ENCODE measurements around the gene NAGS. TPM values are rescaled to one million over a fixed set of nuclear protein-coding genes. Genes with fewer than 3 reads are reported as not detected.

Gene NAGS
- total RNA-seq, 1 experiment from 2014 or later, result 3.7 TPM

DNA sequence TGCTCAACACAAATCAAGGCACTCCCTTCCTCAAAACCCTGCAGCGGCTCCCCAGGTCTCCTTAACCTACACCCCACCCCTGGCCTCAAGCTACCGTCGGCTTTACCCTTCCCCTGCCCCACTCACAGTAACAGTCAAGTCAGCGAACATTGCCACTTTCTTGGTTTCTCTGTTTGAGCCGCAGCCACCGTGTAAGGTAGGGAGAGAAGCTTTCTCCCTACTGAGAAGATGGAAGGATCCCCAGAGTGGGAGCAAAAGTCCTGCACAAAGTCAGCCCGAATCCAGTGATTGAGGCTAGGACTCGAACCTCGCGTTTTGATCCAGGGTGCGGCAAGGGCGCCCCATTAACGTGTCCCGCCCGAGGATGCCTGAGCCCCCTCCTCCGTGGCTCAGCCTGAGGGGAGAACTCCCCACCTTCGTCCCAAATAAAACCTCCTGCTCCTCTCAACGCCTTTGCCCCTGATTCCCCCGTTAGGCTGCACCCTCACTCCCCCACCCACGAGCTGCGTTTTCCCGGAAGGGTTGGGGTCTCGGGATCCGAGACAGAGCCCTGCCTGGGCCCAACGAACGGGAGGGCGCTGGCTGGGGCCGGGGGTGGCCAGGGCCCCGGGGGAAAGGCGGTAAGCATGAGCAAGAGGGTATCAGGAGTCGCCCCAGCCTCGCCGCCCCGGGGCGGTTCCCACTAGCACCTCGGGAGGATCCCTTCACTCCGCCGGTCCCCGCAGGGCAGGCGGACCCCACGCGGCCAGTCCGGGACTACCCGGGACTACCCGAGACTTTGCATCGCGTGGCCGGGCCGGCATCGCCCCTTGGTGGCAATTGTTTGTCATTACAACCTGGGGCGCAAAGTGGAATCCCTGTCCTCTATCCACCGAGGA is 9.9 kb upstream of the NAGS start:
- no peaks in the 10 kb centered on the region for H3K27me3 ChIP-seq (ENCODE audit: insufficient read depth, low read length)
- H3K36me3 Mint-ChIP-seq (ENCODE audit: insufficient read depth in 1 of 3, low read depth in 3 of 3), result no peaks in the 10 kb centered on the region
- H3K4ac ChIP-seq (ENCODE audit: low read depth, low read length), result no peak overlapping the region
- no peak overlapping the region for H3K56ac ChIP-seq (ENCODE audit: insufficient read length, low read depth, low read length)
- no peak overlapping the region for H4K91ac ChIP-seq (ENCODE audit: insufficient read length, low read depth, low read length)
- H3K27me3 Mint-ChIP-seq (ENCODE audit: low read depth), result peaks cover 19% of the 10 kb centered on the region
- peak overlapping the region in 1 of 3 experiments; percentile 57; a peak in 1 of 7 replicates for H3K27ac Mint-ChIP-seq
- no peak overlapping the region for H2BK12ac ChIP-seq (ENCODE audit: insufficient read length, low read depth, low read length)
- peak overlapping the region; percentile 68 for H4K8ac ChIP-seq (replicated peaks; ENCODE audit: insufficient read length, low read depth, low read length)
- no peaks in the 10 kb centered on the region for H3K9me3 ChIP-seq (ENCODE audit: control insufficient read depth, low read depth, low read length)
- H3K4me1 ChIP-seq (ENCODE audit: insufficient read depth, low read length), result no peaks in the 10 kb centered on the region
- no peak overlapping the region for H3T11ph ChIP-seq (ENCODE audit: low read length)
- peaks cover 3 to 6% of the 10 kb centered on the region in 2 experiments; a peak in 3 of 4 replicates for H3K4me1 Mint-ChIP-seq
- H3K27ac ChIP-seq (ENCODE audit: insufficient read length, low read depth, low read length), result no peak overlapping the region
- peak overlapping the region; percentile 24 for H2AFZ ChIP-seq (ENCODE audit: low read length)
- no peak overlapping the region for H2AK5ac ChIP-seq (ENCODE audit: insufficient read length, low read length)
- H3K23ac ChIP-seq (ENCODE audit: insufficient read length, low read depth, low read length), result no peak overlapping the region
- H3K4me2 ChIP-seq (ENCODE audit: insufficient read depth, insufficient read length, low read length), result peak overlapping the region; percentile 72
- WGBS (ENCODE audit: extremely low coverage, insufficient read length, low lambda C conversion rate), result no CpG with 5 or more reads among the region's 52 CpGs
- no peak overlapping the region for H2BK120ac ChIP-seq (ENCODE audit: low read depth, low read length, poor library complexity, severe bottlenecking)
- no peaks in the 10 kb centered on the region for H3K79me1 ChIP-seq (ENCODE audit: insufficient read depth, low read depth, low read length, poor library complexity, severe bottlenecking)
- no peaks in the 10 kb centered on the region for H3K9me3 Mint-ChIP-seq
- H3K14ac ChIP-seq (ENCODE audit: insufficient read depth, low read length), result peak overlapping the region; percentile 61; the same call in 1 of the 2 replicates
- no peak overlapping the region for H3K9ac ChIP-seq (ENCODE audit: extremely low read depth, insufficient read length, low read length)
- H3K4me3 Mint-ChIP-seq, result peak overlapping the region; percentile 44 to 55; a peak in 4 of 5 replicates
- TF ChIP-seq, protein P1, sequence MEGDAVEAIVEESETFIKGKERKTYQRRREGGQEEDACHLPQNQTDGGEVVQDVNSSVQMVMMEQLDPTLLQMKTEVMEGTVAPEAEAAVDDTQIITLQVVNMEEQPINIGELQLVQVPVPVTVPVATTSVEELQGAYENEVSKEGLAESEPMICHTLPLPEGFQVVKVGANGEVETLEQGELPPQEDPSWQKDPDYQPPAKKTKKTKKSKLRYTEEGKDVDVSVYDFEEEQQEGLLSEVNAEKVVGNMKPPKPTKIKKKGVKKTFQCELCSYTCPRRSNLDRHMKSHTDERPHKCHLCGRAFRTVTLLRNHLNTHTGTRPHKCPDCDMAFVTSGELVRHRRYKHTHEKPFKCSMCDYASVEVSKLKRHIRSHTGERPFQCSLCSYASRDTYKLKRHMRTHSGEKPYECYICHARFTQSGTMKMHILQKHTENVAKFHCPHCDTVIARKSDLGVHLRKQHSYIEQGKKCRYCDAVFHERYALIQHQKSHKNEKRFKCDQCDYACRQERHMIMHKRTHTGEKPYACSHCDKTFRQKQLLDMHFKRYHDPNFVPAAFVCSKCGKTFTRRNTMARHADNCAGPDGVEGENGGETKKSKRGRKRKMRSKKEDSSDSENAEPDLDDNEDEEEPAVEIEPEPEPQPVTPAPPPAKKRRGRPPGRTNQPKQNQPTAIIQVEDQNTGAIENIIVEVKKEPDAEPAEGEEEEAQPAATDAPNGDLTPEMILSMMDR (conservative IDR thresholded peaks at IDR 0.05), result peak; percentile 95
- no peaks in the 10 kb centered on the region for H3K79me2 ChIP-seq (ENCODE audit: insufficient read depth, low read length)
- H2BK5ac ChIP-seq (ENCODE audit: insufficient read length, low read length), result no peak overlapping the region
- no peak overlapping the region for H4K5ac ChIP-seq (ENCODE audit: insufficient read length, low read depth, low read length)
- DNase-seq, result peak; percentile 86
- peaks cover 6% of the 10 kb centered on the region for H3K23me2 ChIP-seq (ENCODE audit: insufficient read length, low read depth, low read length, poor library complexity, severe bottlenecking)
- no peak overlapping the region for H2BK20ac ChIP-seq (ENCODE audit: low read depth, low read length, poor library complexity, severe bottlenecking)
- H3K18ac ChIP-seq (ENCODE audit: insufficient read length, low read depth, low read length), result peak overlapping the region; percentile 23
- no peak overlapping the region for H2BK15ac ChIP-seq (ENCODE audit: low read depth, low read length)
- H4K20me1 ChIP-seq (ENCODE audit: control insufficient read depth, insufficient read depth, insufficient read length), result no peaks in the 10 kb centered on the region
